Lower leg skin (tissue), 3 donors: ENCODE results near the gene SATB1.

Source experiments
- POLR2A ChIP-seq, 2 donors: fragments of 450-650 bp; IDR thresholded peaks; one replicate each; pipeline ENCODE4 v1.6.1; 2016 to 2017; ENCODE audit warnings: antibody characterized with exemption in 2 of 2, mild to moderate bottlenecking in 1 of 2, moderate library complexity in 1 of 2
- TF ChIP-seq, protein P1 (sequence below), 3 donors: fragments of 450-650 bp; IDR thresholded peaks; one replicate each; pipeline ENCODE4 v1.5.1; 2016; ENCODE audit warnings: antibody characterized with exemption in 3 of 3, mild to moderate bottlenecking in 3 of 3, moderate library complexity in 2 of 3

DNA sequence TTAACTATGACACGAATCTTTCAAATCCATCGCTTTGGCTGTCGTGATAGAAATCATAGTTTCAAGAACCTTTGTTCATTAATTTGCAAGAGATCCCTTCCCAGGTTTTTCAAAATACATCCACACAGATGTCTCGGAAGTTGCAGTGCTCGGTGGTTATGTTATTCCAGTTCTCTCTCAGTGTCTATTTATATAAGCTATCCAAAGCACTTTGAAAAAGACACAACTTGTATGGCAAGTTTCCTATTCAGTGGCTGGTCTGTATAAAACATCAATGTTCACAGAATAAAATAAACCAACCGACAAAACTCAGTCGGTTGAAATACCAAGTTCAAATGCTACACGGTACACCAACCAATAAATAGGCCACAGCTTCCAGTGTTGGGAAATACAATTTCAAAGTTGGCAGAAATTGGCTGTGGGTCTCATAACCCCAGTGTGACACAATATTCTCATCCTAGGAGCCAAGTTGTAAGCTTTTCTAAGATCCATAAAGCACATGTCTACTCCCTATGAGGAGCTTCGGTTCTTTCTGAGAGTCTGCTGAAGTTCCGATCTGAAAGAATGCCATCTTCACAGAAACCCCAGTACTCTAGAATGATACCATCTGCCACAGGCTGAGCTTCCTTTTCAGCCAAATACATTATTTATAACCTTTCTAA lies 23.7 kb downstream of the SATB1 start:
- TF ChIP-seq, protein P1, sequence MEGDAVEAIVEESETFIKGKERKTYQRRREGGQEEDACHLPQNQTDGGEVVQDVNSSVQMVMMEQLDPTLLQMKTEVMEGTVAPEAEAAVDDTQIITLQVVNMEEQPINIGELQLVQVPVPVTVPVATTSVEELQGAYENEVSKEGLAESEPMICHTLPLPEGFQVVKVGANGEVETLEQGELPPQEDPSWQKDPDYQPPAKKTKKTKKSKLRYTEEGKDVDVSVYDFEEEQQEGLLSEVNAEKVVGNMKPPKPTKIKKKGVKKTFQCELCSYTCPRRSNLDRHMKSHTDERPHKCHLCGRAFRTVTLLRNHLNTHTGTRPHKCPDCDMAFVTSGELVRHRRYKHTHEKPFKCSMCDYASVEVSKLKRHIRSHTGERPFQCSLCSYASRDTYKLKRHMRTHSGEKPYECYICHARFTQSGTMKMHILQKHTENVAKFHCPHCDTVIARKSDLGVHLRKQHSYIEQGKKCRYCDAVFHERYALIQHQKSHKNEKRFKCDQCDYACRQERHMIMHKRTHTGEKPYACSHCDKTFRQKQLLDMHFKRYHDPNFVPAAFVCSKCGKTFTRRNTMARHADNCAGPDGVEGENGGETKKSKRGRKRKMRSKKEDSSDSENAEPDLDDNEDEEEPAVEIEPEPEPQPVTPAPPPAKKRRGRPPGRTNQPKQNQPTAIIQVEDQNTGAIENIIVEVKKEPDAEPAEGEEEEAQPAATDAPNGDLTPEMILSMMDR (IDR thresholded peaks at IDR 0.05) = no peak
- no peak for TF ChIP-seq POLR2A (IDR thresholded peaks at IDR 0.05)
